Stimulated activated CD4-positive, alpha-beta T cell treated with anti-CD3 and anti-CD28 coated beads, Interleukin-1b, Interleukin-23, amount 100 ng/mL, for 24 hours (primary cell): ENCODE data around the gene MYCBP2.

Experiments used
- DNase-seq, 4 experiments: peaks; one replicate each; pipeline ENCODE4 v3.0.0-alpha.2; 2020; ENCODE audit warnings: low read depth in 4 of 4, low spot score in 1 of 4

MYCBP2 gene

GRCh38 chr13:77001963-77002587 is 324.8 kb downstream of the MYCBP2 start:
- DNase-seq, result no peak

- no peak for DNase-seq
Observed at GRCh38 chr13:77001540-77001939, 325.4 kb downstream of the MYCBP2 start.

GRCh38 chr13:77000475-77000874 is 326.4 kb downstream of the MYCBP2 start:
- no peak for DNase-seq
